C4-2B (cell line): Measurements from ENCODE around the gene CD83.

Experiments
- H3K27ac ChIP-seq: fragments of 450-650 bp; 2 replicates; pipeline ENCODE4 v1.5.1; 2017
- ZFX ChIP-seq: fragments of 450-650 bp; IDR thresholded peaks from 2 replicates; pipeline ENCODE4 v1.6.1; 2017
- TF ChIP-seq, protein P1 (sequence below): fragments of 450-650 bp; conservative IDR thresholded peaks from 2 replicates; pipeline ENCODE4 v1.5.1; 2017; ENCODE audit warnings: mild to moderate bottlenecking

CD83 gene

GRCh38 chr6:14178083-14178445 lies 60.5 kb downstream of the CD83 start:
- H3K27ac ChIP-seq = no peak overlapping the region
- TF ChIP-seq ZFX = no peak
- TF ChIP-seq, protein P1, sequence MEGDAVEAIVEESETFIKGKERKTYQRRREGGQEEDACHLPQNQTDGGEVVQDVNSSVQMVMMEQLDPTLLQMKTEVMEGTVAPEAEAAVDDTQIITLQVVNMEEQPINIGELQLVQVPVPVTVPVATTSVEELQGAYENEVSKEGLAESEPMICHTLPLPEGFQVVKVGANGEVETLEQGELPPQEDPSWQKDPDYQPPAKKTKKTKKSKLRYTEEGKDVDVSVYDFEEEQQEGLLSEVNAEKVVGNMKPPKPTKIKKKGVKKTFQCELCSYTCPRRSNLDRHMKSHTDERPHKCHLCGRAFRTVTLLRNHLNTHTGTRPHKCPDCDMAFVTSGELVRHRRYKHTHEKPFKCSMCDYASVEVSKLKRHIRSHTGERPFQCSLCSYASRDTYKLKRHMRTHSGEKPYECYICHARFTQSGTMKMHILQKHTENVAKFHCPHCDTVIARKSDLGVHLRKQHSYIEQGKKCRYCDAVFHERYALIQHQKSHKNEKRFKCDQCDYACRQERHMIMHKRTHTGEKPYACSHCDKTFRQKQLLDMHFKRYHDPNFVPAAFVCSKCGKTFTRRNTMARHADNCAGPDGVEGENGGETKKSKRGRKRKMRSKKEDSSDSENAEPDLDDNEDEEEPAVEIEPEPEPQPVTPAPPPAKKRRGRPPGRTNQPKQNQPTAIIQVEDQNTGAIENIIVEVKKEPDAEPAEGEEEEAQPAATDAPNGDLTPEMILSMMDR = no peak

DNA sequence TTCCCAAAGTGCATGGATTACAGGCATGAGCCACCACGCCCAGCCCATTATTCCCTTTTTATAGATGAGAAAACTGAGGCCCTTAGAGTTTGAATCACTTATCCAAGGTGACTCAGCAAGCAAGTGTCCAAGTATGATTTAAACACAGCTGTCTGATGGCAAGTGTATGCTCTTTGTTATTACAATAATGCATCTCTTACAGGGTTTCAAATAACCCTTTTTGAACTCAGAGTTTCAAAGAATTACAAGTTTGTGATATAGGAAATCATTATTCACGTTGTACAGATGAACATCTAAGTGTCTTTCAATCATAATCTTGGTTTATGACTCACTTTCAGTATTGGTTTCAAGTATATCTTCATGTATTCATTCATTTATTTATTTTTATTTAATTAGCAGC lies 63.0 kb downstream of the CD83 start:
- TF ChIP-seq, protein P1 = no peak
- TF ChIP-seq ZFX = no peak
- H3K27ac ChIP-seq = no peak overlapping the region

- no peak overlapping the region for H3K27ac ChIP-seq
- TF ChIP-seq ZFX = no peak
- TF ChIP-seq, protein P1 = no peak
These were observed 65.3 kb downstream of the CD83 start for GRCh38 chr6:14182916-14183315.
